Epithelial cell of prostate (primary cell): ENCODE results near the gene MVK.
"Not testable (repeated sequence)": the region's sequence is repeated elsewhere in the genome, so short reads cannot be mapped to it uniquely, and the experiment has no call there.

Source experiments
- DNase-seq: peaks from one replicate; pipeline ENCODE4 v3.0.0-alpha.2; 2011; ENCODE audit warnings: low read depth, low spot score
- H3K27ac ChIP-seq: fragments of 450-650 bp; 2 replicates; pipeline ENCODE4 v1.5.1; 2017; ENCODE audit warnings: mild to moderate bottlenecking

The MVK gene

GRCh38 chr12:109588461-109589239 is 15.1 kb downstream of the MVK start:
- H3K27ac ChIP-seq: no peak overlapping the region
- DNase-seq: no peak

- H3K27ac ChIP-seq: no peak overlapping the region
- no peak for DNase-seq
Measured at GRCh38 chr12:109589240-109589590, 15.6 kb downstream of the MVK start.

DNA sequence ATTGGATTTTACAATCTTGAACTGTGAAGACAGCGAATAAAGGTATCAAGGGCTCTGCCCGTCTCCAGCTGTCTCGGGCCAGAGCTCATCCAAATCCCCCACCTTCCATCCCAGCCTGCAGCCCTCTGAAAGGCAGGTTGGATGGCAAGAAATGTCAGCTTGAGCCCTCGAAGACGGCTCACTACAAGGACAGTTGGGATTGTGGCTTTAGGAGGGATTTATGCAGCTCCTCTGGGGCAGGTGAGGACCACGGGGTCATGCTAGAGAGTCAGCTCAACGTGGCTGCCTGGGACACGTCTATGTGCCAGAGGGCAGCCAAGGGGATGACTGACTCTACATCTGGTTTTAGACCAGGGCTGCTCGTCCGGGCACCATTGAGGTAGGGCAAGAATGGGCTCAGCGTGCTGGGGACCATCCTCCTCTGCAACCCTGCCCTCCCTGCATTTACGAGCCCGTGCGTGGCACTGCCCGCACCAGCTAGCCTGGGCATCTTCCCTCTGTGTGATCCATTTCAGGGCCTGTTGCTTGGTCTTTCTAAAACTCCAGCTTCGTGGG is 16.2 kb downstream of the MVK start:
- no peak overlapping the region for H3K27ac ChIP-seq
- no peak for DNase-seq

GRCh38 chr12:109590566-109590965 is 17.0 kb downstream of the MVK start:
- DNase-seq: no peak

GRCh38 chr12:109591041-109591440 is 17.4 kb downstream of the MVK start:
- H3K27ac ChIP-seq: no peak overlapping the region
- no peak for DNase-seq

More at GRCh38 chr12:109590566-109590965, 17.0 kb downstream of the MVK start:
- no peak overlapping the region for H3K27ac ChIP-seq

DNA sequence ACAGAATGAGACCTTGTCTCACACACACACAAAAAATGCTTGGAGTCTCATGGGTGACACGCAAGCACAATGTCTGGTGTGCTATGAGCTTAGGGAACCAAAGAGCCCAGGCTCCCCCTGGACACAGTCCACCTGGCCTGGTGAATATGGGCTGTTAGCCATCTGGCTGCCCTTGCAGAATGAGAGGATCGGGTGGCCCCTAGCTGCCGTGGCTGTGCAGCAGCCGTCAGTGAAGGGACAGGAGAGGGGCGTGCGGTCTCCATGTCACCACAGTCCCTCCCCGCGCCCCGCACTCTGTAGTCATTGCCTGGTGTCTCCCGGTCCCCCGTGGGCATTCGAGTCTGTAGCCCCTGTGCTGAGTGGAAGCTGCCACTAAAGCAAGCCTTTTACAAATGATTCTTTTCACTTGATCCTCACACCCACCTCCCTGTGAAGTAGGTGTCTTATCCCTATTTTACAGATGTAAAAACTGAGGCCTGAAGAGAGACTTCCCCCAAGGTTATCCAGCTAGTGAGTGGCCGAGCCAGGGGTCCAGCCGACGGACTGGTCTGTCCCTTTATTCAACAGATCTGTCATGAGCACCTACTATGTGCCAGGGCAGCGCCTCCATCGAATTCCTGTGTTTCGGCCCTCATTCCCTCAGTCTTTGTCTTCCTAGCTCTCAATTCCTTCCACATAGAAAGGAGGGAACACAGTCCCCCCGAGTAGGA is 18.8 kb downstream of the MVK start:
- H3K27ac ChIP-seq: no peak overlapping the region

DNA sequence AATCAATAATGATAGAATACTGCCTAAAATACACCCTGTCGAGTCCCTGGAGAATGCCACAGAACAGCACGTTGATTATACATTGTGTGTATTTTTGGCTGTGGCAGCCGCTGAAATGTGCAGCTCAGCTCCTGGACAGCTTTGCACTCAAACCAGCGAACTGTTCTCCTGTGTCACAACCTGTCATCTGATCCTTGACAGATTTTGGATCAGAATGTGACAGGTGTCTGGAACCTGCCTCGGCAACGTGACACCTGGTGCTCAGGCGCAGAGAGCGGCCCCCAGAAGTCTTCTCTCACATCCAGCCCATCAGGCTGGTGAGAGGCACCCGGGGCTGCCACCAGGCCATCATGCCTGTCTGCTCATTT is 19.3 kb downstream of the MVK start:
- no peak for DNase-seq
- H3K27ac ChIP-seq: no peak overlapping the region

More for the DNA sequence above, 18.8 kb downstream of the MVK start:
- DNase-seq: no peak

DNA sequence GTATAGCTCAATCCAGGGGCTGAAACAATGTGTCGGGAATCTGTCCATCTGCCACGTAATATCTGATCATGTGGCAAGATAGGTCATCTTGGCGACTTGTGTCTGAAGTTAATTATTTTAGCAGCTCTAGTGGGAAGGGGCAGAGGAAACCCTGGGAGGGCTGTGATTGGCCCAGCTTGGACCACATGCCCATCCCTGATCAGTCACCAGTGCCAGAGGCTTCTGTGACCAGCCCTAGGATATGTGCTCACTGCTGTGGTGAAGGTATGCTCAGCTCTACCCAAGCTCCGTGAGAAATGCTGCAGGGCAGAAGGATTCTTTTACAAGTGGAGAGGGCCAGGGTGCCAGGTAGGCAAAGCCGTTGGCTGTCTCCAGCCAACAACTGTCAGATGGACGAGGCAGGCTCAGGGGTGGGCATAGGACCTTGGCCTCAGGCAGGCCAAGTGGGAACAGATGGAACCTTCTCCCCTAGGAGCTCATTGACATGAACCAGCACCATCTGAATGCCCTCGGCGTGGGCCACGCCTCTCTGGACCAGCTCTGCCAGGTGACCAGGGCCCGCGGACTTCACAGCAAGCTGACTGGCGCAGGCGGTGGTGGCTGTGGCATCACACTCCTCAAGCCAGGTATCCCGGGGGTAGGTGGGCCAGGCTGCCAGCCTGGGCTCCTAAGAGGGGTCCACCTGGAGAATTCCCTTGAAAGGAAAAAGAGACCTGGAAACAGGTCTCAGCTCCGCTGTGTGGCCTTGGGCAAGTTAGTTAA is 21.1 kb downstream of the MVK start:
- H3K27ac ChIP-seq: no peak overlapping the region
- DNase-seq: no peak

DNA sequence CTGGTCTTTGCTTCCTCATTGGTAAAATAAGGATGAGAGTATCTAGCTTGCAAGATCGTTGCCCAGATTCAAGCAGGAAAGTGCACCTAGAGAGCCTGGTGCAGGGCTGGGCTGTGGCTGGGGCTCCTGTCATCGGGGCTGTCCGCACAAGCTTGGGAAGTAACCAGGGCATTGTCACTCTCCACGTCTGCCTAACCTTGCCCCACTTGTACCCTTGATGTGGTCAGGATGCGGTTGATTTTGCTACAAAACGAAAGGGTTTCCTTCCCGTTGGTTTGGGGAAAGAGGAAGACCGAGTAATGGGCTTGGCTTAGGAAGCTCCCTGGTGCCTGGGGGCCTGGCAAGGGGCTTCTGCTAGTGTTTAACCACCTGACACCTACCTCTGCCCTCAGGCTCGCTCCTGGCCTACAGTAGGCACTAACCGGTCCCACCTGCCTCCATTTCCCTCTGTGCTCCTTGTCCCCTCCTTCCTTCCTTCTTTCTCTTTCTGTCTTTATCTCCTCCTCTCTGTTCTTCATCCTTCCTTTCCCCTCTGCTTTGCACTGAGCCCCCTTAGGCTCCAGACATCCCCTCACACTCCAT is 21.8 kb downstream of the MVK start:
- no peak for DNase-seq
- no peak overlapping the region for H3K27ac ChIP-seq

- no peak overlapping the region for H3K27ac ChIP-seq
- no peak for DNase-seq
Measured at GRCh38 chr12:109596418-109597244, 23.0 kb downstream of the MVK start.

DNA sequence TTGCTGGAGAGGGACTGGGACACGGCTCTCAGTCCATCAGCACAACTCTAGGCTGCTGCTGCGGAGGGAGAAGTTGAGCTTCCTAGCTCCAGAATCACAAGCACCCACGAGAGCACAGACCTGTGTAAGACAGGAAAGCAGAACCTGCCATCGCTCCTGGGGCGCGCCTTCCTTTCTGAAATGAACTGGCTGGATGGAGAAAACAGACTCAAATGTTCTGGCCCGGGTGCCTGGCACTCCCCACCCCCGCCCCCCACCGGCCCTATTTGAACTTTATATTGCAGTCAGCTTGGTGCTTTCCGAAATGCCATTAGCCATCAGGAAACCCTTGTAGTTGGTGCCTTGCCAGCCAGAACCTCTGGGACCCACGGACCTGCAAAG is 23.8 kb downstream of the MVK start:
- no peak overlapping the region for H3K27ac ChIP-seq
- no peak for DNase-seq

DNA sequence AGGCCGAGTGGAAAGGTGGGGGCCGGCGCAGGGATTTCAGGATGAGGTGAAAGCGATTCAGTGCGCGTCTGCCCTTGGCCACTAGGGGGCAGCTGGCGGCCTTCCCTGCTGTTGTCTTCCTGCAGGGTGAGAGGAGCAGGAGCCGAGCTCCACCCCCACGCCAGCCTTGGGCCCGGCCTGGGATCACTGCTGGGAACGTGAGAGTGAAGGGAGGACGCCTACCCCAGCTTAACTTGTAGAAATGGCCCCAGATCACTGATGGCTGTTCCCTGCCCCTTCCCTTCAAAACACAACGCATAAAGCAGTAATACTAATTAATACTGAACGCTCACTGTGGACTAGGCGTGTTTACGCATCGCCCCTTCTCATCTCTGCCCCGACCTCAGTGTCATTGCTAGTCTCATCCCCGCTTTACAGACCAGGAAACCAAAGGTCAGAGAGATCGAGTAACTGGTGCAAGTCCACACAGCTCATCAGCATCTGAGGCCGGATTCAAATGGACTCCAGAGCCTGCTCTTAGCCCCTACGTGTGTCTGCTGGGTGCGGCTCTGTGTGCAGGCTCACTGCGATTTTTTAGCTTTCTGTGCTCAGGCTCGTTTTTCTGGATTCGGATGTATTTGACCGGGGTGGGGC is 24.3 kb downstream of the MVK start:
- no peak for DNase-seq
- no peak overlapping the region for H3K27ac ChIP-seq

GRCh38 chr12:109598428-109598854 is 24.8 kb downstream of the MVK start:
- H3K27ac ChIP-seq: no peak overlapping the region
- no peak for DNase-seq

GRCh38 chr12:109599087-109599486 is 25.5 kb downstream of the MVK start:
- H3K27ac ChIP-seq: no peak overlapping the region
- DNase-seq: no peak

DNA sequence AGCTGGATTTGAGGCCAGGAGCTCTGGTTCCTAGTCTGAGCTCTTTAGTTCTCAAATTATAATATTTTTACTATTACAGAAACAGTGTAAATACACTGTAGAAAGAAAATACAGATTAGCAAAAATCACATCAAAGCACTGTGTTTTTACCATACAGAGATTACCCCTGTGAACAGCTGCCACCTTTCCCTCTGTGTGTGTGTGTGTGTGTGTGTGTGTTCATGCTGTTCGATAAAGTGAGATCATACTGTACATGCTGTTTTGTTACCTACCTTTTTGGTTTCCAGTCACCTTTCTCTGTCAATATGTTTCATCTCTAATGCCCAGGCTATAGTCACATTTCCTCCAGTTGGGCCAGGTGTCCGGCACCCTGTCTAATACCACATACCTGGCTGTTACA is 26.9 kb downstream of the MVK start:
- no peak overlapping the region for H3K27ac ChIP-seq
- DNase-seq: no peak

DNA sequence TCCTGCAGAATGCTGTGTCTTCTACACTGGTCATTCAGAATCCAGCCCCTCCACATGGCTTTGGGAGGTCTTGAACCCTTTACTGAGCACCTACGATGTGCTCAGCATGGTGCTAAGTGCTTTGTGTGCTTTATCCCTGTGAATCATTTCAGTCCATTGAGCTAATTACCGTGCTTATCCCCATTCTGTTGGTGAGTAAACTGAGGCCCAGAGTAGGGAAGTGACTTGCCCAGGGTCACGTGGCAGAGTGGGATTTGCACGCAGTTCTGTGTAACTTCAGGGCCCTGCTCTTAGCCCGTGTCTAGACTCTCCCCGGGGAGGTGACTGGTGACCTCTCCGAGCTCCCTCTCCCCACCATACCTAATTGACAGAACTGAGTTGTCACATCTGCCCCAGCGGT is 27.4 kb downstream of the MVK start:
- DNase-seq: no peak
- H3K27ac ChIP-seq: no peak overlapping the region

GRCh38 chr12:109601557-109601956 is 28.0 kb downstream of the MVK start:
- no peak overlapping the region for H3K27ac ChIP-seq
- DNase-seq: no peak

DNA sequence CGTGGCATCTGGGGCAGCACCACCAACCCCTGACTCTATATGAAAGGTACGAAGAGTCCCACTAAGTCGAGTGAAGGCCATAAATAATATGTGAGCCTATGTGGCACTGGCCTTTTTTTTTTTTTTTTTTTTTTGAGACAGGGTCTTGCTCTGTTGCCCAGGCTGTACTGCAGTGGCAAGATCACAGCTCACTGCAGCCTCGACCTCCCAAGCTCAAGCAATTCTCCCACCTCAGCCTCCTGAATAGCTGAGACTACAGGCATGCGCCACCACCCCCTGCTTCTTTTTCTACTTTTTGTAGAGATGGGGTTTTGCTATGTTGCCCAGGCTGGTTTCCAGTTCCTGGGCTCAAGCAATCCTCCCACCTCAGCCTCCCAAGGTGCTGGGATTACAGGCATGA is 28.5 kb downstream of the MVK start:
- H3K27ac ChIP-seq, DNase-seq: not testable (repeated sequence)

- H3K27ac ChIP-seq: no peak overlapping the region
- no peak for DNase-seq
Measured at GRCh38 chr12:109604132-109604585, 30.6 kb downstream of the MVK start.
